Calu3 (cell line): ENCODE data around the gene PACRG. TPM values are rescaled to one million over a fixed set of nuclear protein-coding genes. Genes with fewer than 3 reads are reported as not detected.

ENCODE experiments used
- BruUV-seq: library from RNA; stranded (reverse); fragments of 400-500 nt; replicated peaks from 2 replicates; lab custom pipeline; 2021; lab: Mats Ljungman, UMichigan
- CTCF ChIA-PET: fragments of 300-600 bp; sonication (Branson Sonifier 250); formaldehyde crosslinking; loops from one replicate; lab custom pipeline; 2022; ENCODE audit warnings: antibody characterized with exemption; lab: Charles Lee
- DNase-seq: peaks from one replicate; pipeline ENCODE4 v3.0.0; 2022
- H3K27ac Mint-ChIP-seq: one replicate; pipeline ENCODE4 v1.8.0; 2022; ENCODE audit warnings: mixed read lengths; ENCODE audit not compliant: unreplicated experiment
- H3K27me3 Mint-ChIP-seq: one replicate; pipeline ENCODE4 v1.8.0; 2022; ENCODE audit warnings: mixed read lengths; ENCODE audit not compliant: unreplicated experiment
- H3K36me3 Mint-ChIP-seq: one replicate; pipeline ENCODE4 v1.8.0; 2022; ENCODE audit warnings: mild to moderate bottlenecking, moderate library complexity, mixed read lengths; ENCODE audit not compliant: insufficient read depth, unreplicated experiment
- H3K4me1 Mint-ChIP-seq: one replicate; pipeline ENCODE4 v1.8.0; 2022; ENCODE audit warnings: mild to moderate bottlenecking, low read depth, mixed read lengths; ENCODE audit not compliant: unreplicated experiment
- H3K4me3 Mint-ChIP-seq: one replicate; pipeline ENCODE4 v1.8.0; 2022; ENCODE audit warnings: mild to moderate bottlenecking, low read depth, moderate library complexity, mixed read lengths; ENCODE audit not compliant: unreplicated experiment
- H3K9me3 Mint-ChIP-seq: one replicate; pipeline ENCODE4 v1.8.0; 2022; ENCODE audit warnings: low read depth, mixed read lengths; ENCODE audit not compliant: unreplicated experiment
- intact Hi-C: fragments of 100-400 bp; cut with micrococcal nuclease; formaldehyde crosslinking; loops from one replicate; pipeline ENCODE4 v1.10.0; 2022; ENCODE audit not compliant: unreplicated experiment
- total RNA-seq: library from RNA; stranded (reverse); gene quantifications from 2 replicates; pipeline ENCODE4 v1.2.3, GENCODE V29; 2022
- TF ChIP-seq, protein P1 (sequence below): fragments of 200-600 bp; IDR thresholded peaks from one replicate; pipeline ENCODE4 v1.8.0; 2022; ENCODE audit warnings: antibody characterized with exemption; ENCODE audit not compliant: unreplicated experiment

Gene PACRG
- total RNA-seq, 1 experiment from 2014 or later = 1.5 TPM

DNA sequence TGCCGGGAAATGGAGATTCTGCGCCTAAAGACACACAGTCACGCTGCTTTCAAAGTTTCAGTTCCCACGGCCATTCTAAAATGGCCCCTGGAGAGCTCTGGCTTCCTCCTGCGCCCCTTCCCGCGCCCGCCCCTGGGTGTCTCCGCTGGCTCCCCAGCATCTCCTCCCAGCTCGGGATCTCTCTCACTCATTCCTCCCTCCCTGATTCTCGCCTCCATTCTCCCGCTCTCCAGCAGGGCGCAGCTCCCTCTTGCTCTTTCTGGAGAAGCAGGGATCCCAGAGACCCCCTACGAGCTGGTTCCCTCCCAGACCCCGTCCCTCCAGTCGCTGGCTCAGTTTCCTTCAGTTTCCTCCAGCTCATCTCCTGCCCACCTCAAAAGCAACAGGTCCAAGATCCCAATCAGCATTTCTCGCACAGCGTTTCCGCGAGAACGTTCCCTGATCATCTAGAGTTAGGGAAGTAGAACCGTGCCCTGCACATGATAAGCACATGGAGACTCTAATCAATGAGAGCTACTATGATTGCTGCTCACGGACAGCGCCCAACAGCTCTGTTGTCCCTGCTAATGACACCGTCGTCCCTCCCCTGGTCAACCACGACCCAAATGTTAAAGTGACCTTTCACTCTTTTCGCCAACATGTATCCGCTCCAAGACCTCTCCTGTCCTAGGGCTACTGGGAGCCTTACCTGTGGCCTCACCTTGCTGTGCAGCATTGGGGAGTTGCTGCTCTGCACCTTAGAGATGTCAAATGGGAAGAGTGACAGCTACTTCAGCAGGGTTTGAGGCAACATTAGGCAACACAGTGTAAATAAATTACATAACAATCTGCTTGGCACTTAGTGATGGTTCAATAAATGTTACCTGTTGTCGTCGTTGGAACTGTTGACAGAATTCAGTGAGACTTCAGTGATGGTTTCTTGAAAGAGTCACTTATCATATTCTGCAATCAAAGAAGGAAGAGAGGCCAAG lies 468.2 kb downstream of the PACRG start:
- H3K27me3 Mint-ChIP-seq = no peaks in the 10 kb centered on the region
- H3K27ac Mint-ChIP-seq = no peak overlapping the region
- H3K4me1 Mint-ChIP-seq = no peaks in the 10 kb centered on the region
- H3K9me3 Mint-ChIP-seq = no peaks in the 10 kb centered on the region
- CTCF ChIA-PET = interaction anchor here (0.6 kb wide), 1 partner anchor 17 kb away, joined by 4 read pairs; no protein-coding TSS in a partner anchor
- intact Hi-C loops = no loop called here
- TF ChIP-seq, protein P1, sequence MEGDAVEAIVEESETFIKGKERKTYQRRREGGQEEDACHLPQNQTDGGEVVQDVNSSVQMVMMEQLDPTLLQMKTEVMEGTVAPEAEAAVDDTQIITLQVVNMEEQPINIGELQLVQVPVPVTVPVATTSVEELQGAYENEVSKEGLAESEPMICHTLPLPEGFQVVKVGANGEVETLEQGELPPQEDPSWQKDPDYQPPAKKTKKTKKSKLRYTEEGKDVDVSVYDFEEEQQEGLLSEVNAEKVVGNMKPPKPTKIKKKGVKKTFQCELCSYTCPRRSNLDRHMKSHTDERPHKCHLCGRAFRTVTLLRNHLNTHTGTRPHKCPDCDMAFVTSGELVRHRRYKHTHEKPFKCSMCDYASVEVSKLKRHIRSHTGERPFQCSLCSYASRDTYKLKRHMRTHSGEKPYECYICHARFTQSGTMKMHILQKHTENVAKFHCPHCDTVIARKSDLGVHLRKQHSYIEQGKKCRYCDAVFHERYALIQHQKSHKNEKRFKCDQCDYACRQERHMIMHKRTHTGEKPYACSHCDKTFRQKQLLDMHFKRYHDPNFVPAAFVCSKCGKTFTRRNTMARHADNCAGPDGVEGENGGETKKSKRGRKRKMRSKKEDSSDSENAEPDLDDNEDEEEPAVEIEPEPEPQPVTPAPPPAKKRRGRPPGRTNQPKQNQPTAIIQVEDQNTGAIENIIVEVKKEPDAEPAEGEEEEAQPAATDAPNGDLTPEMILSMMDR = no peak
- DNase-seq = no peak
- H3K4me3 Mint-ChIP-seq = no peak overlapping the region
- no peaks in the 10 kb centered on the region for H3K36me3 Mint-ChIP-seq
- no TSS peak for BruUV-seq

DNA sequence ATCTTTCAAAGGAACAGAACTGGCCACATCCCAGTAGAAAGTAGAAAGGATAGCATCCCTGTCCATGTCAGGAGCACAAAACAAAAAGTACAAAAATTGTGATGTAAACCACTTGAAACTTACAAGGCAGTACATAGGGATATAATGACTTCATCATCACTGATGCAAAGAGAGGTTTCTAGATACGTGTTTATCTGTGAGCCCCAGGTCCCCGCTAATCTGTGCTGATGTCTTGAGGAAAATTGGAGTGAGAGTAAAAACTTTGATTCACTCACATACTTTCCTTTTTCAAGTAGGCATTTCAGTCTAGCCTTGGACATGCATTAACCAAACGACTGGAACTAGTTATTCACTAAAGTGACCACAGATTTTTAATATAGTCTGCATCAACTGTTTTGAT lies 470.1 kb downstream of the PACRG start:
- H3K36me3 Mint-ChIP-seq = no peaks in the 10 kb centered on the region
- H3K4me1 Mint-ChIP-seq = no peaks in the 10 kb centered on the region
- CTCF ChIA-PET = no interaction called here
- intact Hi-C loops = no loop called here
- H3K9me3 Mint-ChIP-seq = no peaks in the 10 kb centered on the region
- H3K27ac Mint-ChIP-seq = no peak overlapping the region
- no TSS peak for BruUV-seq
- TF ChIP-seq, protein P1 = no peak
- no peak for DNase-seq
- H3K4me3 Mint-ChIP-seq = no peak overlapping the region
- no peaks in the 10 kb centered on the region for H3K27me3 Mint-ChIP-seq

DNA sequence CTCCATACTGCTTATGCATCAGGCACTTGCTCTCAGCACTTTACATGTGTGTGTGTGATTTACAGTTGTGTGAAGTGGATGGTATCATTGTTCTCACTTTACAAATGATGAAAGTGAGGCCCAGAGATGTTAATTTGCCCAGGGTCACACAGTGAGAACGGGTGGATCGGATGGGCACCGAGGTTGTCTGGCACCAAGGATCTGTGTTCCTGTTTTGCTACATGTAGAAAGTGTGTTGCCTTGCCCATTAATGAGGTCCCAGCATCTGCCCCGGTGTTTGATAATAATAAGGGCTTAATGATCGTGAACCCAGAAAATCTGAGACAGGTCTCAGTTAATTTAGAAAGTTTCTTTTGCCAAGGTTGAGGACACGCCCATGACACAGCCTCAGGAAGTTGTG lies 470.6 kb downstream of the PACRG start:
- no peaks in the 10 kb centered on the region for H3K36me3 Mint-ChIP-seq
- no peaks in the 10 kb centered on the region for H3K27me3 Mint-ChIP-seq
- BruUV-seq = no TSS peak
- H3K9me3 Mint-ChIP-seq = no peaks in the 10 kb centered on the region
- intact Hi-C loops = no loop called here
- H3K4me3 Mint-ChIP-seq = no peak overlapping the region
- no peak for DNase-seq
- no peak overlapping the region for H3K27ac Mint-ChIP-seq
- TF ChIP-seq, protein P1 = no peak
- H3K4me1 Mint-ChIP-seq = no peaks in the 10 kb centered on the region
- CTCF ChIA-PET = no interaction called here

DNA sequence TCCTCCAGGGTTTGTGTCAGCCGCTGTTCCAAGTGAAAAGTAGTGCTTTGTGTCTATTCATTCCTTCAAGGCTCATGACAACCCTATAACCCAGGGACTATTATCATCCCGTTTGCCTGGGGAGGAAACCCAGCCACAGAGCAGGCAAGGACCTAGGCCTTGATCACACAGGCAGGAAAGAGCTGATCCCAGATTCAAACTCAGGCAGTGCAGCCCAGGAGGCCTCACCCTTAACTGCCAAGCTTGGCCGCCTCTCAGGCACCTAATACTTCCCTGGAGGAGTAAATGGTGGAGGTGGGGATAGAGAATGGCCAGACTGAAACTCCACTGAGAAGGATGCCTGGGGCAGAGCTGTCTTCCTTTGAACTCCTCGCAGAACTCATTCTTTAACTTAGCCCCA lies 471.6 kb downstream of the PACRG start:
- Mint-ChIP-seq H3K27ac (no peak overlapping the region), H3K4me3 (no peak overlapping the region), H3K9me3 (no peaks in the 10 kb centered on the region), H3K4me1 (no peaks in the 10 kb centered on the region), H3K36me3 (no peaks in the 10 kb centered on the region), H3K27me3 (no peaks in the 10 kb centered on the region)
- intact Hi-C loops = no loop called here
- TF ChIP-seq, protein P1 = no peak
- DNase-seq = no peak
- no TSS peak for BruUV-seq
- CTCF ChIA-PET = no interaction called here
